Activated CD8-positive, alpha-beta memory T cell treated with anti-CD3 and anti-CD28 coated beads, Interleukin-2, amount 50 U/mL, for 24 hours (primary cell): Measurements from ENCODE around the gene GCH1.
"Not testable (repeated sequence)": the region's sequence is repeated elsewhere in the genome, so short reads cannot be mapped to it uniquely, and the experiment has no call there.

Source experiments
- DNase-seq: peaks from one replicate; pipeline ENCODE4 v3.0.0-alpha.2; 2020; ENCODE audit errors: extremely low read depth

GCH1 gene

DNA sequence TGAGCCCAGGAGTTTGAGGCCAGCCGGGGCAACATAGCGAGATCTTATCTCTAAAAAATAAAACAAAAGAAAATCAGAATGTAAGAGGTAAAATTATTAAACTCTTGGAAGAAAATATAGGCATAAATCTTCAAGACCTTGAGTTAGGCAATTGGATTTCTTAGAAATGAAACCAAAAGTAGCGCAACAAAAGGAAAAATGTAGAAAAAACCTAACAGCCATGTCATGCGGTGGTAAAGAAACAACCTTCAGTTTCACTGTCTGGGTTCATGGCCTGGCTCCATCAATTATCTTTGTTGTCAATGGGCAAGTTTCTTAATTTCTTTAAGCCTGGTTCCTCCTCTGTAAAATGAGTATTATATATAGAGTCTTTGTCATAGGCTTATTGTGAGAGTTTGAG is 5.6 kb upstream of the GCH1 start:
- DNase-seq, result no peak

- no peak for DNase-seq
Observed at GRCh38 chr14:54906075-54906474, 3.4 kb upstream of the GCH1 start.

DNA sequence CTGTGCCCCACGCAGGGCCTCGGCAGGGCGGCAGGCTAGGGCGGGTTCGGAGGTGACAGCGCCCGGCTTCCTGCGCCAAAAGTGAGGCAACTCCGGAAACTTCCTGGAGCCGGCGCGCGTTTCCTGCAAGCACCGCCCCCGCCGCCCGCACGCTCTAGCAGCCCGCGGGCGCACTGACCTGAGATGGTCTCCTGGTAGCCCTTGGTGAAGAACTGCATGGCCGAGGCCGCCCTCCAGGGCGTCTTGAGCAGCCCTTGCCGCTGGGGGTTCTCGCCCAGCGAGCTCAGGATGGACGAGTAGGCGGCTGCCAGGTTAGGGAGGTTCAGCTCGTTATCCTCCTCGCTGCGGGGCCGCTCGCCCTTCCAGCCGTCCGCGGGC is 494 bp downstream of the GCH1 start:
- DNase-seq, result no peak

- DNase-seq, result no peak
Observed at GRCh38 chr14:54901380-54902142, 1.1 kb downstream of the GCH1 start.

DNA sequence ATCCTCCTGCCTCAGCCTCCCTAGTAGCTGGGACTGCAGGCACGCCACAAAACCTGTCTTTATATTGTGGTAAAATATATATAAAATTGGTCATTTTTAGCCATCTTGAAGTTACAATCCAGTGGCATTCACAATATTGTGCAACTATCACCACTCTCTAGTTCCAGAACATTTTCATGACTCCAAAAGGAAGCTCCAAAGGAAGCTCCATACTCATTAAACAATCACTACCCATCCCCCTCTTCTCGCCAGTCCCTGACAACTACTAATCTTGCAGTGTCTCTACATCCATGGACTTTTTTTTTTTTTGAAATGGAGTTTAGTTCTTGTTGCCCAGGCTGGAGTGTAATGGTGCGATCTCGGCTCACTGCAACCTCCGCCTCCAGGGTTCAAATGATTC is 3.1 kb downstream of the GCH1 start:
- DNase-seq, result no peak

DNA sequence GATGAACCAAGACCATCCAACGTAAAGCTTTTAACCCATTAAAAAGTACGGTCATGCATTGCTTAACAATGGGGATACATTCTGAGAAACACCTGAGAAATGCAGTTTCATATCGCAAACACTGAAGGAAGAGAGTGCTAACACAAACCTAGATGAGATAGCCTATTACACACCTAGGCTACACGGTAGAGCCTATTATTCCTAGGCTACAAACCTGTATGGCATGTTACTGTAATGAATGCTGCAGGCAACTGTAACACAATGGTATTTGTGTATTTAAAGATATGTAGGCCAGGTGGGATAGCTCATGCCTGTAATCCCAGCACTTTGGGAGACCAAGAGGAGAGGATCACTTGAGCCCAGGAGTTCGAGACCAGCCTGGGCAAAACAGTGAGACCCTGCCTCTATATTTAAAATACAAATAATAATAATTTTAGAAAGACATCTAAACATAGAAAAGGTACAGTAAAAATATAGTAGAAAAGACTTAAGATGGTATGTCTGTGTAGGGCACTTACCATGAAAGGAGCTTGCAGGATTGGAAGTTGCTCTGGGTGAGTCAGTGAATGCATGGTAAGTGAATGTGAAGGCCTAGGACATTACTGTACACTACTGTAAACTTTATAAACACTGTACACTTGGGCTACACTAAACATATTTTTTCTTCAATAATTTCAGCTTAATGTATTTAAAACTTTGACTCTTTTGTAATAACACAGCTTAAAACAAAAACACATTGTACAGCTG is 4.6 kb downstream of the GCH1 start:
- not testable (repeated sequence) for DNase-seq

GRCh38 chr14:54895683-54896082 is 6.9 kb downstream of the GCH1 start:
- no peak for DNase-seq

DNA sequence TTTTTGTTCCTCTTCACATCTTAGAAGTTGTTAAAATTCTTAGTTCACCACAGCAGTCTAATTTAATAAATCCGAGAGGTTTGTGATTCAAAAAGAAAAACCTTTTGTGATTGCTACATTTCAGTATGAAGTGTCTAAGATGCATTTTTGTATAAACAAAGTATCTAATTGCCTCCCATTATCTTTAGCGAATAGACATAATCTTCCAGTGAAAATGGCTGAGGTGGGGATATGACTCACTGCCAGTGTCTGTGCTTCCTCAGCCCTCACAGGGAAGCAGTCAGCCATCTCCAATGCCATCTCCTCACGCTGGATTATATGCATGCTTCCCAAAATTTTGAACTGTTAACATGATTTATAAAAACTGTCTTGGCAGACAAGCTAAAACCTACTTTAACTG is 7.6 kb downstream of the GCH1 start:
- DNase-seq, result no peak

GRCh38 chr14:54893151-54893760 is 9.4 kb downstream of the GCH1 start:
- DNase-seq, result no peak

DNA sequence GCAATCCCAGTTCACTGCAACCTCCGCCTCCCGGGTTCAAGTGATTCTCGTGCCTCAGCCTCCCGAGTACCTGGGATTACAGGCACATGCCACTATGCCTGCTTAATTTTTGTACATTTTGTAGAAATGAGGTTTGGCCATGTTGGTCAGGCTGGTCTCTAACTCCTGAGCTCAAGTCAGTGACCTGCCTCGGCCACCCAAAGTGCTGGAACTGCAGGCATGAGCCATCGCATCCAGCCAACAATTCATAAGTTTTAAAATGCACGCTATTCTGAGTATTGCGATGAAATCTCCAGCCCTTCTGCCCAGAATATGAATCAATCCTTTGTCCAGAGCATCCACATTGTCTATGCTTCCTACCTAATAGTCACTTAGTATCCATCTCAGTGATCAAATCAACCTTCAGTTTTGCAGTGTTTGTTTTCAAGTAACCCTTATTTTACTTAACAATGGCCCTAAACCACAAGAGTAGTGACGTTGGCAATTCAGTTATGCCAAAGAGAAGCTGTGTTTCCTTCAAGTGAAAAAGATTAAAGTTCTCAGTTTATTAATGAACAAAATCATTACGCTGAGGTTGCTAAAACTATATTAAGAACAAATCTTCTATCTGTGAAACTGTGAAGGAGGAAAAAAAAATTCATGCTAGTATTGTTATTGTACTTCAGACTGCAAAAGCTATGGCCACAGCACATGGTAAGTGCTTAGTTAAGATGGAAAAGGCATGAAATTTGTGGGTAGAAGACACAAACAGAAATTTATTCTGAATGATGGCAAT is 11.0 kb downstream of the GCH1 start:
- no peak for DNase-seq

DNA sequence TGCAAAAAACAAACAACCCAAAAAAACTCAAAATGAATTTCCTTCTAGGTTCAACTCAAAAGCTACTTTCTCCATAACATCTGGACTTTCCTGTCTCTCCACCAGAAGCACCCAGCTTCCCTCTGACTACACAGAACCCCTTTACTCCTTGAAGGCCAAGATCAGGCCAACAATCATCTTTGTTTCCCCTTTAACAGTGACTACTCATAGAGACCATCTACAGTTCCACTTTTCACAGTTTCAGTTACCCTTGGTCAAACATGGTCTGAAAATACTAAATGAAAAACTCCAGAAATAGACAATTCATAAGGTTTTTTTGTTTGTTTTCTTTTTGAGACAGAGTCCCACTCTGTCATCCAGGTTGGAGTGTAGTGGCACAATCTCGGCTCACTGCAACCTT is 11.8 kb downstream of the GCH1 start:
- no peak for DNase-seq

DNA sequence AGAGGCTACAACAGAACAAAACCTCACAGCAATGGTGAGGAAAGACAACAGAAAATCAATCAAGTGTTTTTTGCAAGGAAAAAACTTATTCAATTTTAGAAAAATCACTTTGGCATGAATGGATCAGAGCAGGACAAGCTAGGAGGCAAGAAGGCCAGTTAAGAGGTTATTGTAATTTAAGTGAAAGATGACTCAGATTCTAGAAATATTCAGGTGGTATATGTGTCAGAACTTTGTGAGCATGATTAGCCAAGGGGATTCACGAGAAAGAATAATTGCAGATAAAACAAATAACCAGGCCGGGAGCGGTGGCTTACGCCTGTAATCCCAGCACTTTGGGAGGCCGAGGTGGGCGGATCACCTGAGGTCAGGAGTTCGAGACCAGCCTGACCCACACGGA is 12.7 kb downstream of the GCH1 start:
- DNase-seq, result no peak

DNA sequence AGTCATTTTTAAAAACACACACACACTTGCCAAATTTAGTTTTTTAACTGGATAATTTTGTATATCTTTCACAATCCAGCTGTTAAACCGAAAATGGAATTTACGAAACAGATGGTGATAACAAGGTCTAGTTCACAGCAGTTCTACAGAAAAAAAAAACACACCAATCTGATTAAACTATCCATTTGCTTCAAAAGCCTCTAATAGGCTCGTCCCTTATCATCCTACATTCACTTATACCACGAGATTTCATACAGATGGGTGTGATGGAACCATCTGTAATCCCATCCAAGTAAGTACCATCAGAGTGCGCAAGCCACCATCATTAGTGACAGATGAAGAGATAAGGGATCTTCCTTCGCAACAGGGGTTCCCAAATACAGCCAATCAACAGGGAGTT is 20.1 kb downstream of the GCH1 start:
- no peak for DNase-seq

DNA sequence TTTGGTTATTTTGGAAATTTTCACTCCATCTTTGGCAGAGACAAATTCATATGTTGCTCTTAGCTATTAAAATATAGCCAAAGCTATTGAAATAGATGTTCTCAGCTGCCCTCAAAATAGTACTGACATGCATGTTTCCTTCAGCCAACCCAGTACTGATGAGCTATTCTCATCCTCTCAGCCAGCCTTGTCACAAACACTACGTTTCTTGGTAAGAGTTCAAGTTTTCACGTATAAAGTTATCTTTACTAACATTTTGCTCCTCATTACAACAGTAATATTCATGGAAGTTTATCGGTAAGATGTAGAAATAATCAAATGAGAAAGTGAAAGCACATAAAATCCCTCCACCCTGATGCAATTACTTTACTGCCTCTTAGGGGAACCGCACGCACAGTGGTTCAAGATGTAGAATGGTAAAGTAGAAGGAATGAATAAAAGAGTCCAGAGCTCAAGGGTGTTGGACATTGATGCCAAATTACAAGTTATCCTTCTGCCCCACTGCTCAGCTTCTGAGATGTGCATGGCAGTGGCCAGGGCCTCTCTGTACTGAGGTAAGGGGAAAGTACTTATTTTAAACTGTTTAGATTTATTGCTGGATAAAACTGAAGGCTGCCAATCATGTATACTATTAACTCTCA is 20.7 kb downstream of the GCH1 start:
- DNase-seq, result no peak

DNA sequence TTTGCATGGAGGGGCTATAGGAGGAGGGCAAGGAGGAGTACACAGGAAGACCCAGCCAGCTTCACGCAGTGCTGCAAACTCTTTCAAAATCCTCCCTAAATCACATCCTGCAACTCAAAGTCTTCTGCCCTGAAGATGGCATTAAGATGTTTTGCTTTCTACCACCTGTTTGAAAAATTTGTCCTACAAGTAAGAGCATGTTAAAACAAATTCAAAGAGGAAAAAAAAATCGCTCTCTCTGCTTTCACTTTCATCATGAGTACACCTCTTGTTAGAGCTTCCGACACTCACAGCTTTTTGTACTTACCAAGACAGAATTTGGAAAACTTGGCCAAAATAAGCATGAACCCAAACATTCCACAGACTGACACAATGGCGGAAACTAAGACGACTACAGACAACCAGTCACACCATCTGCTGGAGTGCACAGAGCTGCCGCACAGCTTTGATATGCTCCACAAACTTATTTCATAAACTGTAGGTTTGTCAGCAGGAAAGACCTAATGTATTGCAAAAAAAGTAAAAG is 21.3 kb downstream of the GCH1 start:
- no peak for DNase-seq

DNA sequence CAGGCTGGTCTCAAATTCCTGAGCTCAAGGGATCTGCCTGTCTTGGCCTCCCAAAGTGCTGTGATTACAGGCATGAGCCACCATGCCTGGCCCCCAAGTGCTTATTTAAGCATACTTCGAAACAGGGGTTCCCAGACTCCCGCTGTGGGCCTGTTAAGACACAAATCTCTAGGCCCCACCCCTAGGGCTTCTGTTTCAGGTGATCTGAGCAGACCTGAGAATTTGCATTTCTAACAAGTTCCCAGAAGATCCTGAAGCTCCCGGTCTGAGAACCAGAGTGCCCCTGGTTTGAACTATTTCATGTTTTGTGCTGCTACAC is 25.0 kb downstream of the GCH1 start:
- DNase-seq, result no peak

DNA sequence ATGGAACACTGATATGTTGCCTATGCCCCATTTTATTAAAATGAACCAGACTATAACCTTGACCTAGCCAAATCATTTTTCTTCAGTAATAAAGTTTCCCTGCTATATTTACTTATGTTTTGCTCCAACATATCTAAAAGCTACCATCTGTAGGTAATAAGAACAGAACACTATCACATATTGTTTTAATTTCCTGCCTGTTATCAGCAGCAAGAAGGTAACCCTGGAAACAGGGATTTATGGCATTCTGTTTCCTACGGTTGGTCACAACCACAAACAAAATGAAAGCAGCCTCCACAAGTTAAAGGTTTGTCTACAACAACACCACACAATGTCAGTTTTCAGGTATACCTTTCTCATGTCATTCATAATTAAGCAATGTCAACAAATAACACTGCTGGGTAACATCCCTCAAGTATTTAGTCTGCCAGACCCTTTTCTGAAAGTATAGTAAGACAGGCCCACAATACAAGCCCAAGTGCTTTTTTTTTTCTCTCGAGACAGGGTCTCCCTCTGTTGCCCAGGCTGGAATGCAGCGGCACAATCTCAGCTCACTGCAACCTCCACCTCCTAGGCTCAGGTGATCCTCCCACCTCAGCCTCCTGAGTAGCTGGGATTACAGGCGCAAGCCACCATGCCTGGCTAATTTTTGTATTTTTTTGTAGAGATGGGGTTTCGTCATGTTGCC is 25.5 kb downstream of the GCH1 start:
- no peak for DNase-seq

DNA sequence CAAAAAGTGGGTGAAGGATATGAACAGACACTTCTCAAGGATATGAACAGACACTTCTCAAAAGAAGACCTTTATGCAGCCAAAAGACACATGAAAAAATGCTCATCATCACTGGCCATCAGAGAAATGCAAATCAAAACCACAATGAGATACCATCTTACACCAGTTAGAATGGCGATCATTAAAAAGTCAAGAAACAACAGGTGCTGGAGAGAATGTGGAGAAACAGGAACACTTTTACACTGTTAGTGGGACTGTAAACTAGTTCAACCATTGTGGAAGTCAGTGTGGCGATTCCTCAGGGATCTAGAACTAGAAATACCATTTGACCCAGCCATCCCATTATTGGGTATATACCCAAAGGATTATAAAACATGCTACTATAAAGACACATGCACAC is 27.0 kb downstream of the GCH1 start:
- DNase-seq, result not testable (repeated sequence)

- DNase-seq, result not testable (repeated sequence)
Observed at GRCh38 chr14:54870154-54871090, 32.2 kb downstream of the GCH1 start.

DNA sequence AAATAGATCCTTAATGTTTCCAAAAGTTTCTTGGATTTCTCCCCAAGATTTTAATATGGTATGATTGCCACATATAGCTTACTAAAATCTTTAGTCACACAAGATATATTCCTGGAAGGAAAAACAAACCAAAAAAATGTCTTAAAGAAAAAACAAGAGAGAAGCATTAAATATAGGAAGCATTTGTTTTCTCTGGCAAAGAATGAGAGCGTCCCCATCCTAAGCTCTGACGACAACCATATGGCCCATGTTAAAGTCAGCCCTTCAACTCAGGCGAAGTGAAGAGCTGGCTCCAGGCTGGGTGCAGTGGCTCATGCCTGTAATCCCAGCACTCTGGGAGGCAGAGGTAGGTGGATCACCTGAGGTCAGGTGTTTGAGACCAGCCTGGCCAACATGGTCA is 35.6 kb downstream of the GCH1 start:
- DNase-seq, result no peak
